NCI-H2029 (cell line): Measurements from ENCODE around the gene TMEM221.
A peak's percentile ranks its signal among the peaks of the same experiment; 100 is the strongest.

Experiments
- DNase-seq: peaks from one replicate; lab custom pipeline; 2025; lab: John Stamatoyannopoulos, UW

TMEM221 gene

GRCh38 chr19:17441241-17442021 lies 7.0 kb downstream of the TMEM221 start:
- DNase-seq: no peak

- DNase-seq: no peak
These were observed 11.6 kb downstream of the TMEM221 start for GRCh38 chr19:17436874-17437267.

- no peak for DNase-seq
These were observed 12.2 kb downstream of the TMEM221 start for GRCh38 chr19:17436094-17436873.

- no peak for DNase-seq
These were observed 13.2 kb downstream of the TMEM221 start for GRCh38 chr19:17435218-17435617.

GRCh38 chr19:17431417-17431816 lies 17.1 kb downstream of the TMEM221 start:
- no peak for DNase-seq

GRCh38 chr19:17429641-17430113 lies 18.8 kb downstream of the TMEM221 start:
- DNase-seq: no peak

GRCh38 chr19:17424743-17425365 lies 23.6 kb downstream of the TMEM221 start:
- DNase-seq: peak; percentile 28

GRCh38 chr19:17423429-17424208 lies 24.8 kb downstream of the TMEM221 start:
- DNase-seq: no peak

- DNase-seq: no peak
These were observed 26.5 kb downstream of the TMEM221 start for GRCh38 chr19:17421942-17422341.

GRCh38 chr19:17420475-17420924 lies 28.0 kb downstream of the TMEM221 start:
- peak; percentile 7 for DNase-seq

GRCh38 chr19:17419621-17420474 lies 28.6 kb downstream of the TMEM221 start, which contains the start of gene MVB12A:
Gene MVB12A (plus strand): TSS chr19:17420047. CDS start chr19:17420136, 89 bp downstream.
- peak; percentile 98 for DNase-seq

- no peak for DNase-seq
These were observed 29.3 kb downstream of the TMEM221 start for GRCh38 chr19:17419154-17419620.

GRCh38 chr19:17418710-17419109 lies 29.8 kb downstream of the TMEM221 start:
- DNase-seq: no peak

- no peak for DNase-seq
These were observed 33.3 kb downstream of the TMEM221 start for GRCh38 chr19:17415121-17415520.

- DNase-seq: no peak
These were observed 34.4 kb downstream of the TMEM221 start for GRCh38 chr19:17414097-17414496.

GRCh38 chr19:17411801-17412200 lies 36.7 kb downstream of the TMEM221 start:
- DNase-seq: no peak

- no peak for DNase-seq
These were observed 38.5 kb downstream of the TMEM221 start for GRCh38 chr19:17409990-17410389.

GRCh38 chr19:17406887-17407196 lies 41.6 kb downstream of the TMEM221 start:
- no peak for DNase-seq

- DNase-seq: no peak
These were observed 42.2 kb downstream of the TMEM221 start for GRCh38 chr19:17406046-17406886.
